Left renal pelvis (tissue), 4 donors: Measurements from ENCODE around the gene ZNF486. TPM values are rescaled to one million over a fixed set of nuclear protein-coding genes. Genes with fewer than 3 reads are reported as not detected.
A peak's percentile ranks its signal among the peaks of the same experiment; 100 is the strongest.
"Not testable (repeated sequence)": the region's sequence is repeated elsewhere in the genome, so short reads cannot be mapped to it uniquely, and the experiment has no call there.

Experiments
- DNase-seq, 4 donors: peaks; one replicate each; pipeline ENCODE4 v3.0.0-alpha.2; 2013; ENCODE audit warnings: low read depth in 4 of 4, low spot score in 3 of 4
- polyA plus RNA-seq, 4 donors: library from polyadenylated mRNA; unstranded; fragments of 120-200 nt; gene quantifications; one replicate each; pipeline ENCODE4 v1.2.1, GENCODE V29; 2013; ENCODE audit not compliant: insufficient read length in 4 of 4

ZNF486 gene
- polyA plus RNA-seq, 4 donors, result 9.4 to 26.2 (median 22.7) TPM

DNA sequence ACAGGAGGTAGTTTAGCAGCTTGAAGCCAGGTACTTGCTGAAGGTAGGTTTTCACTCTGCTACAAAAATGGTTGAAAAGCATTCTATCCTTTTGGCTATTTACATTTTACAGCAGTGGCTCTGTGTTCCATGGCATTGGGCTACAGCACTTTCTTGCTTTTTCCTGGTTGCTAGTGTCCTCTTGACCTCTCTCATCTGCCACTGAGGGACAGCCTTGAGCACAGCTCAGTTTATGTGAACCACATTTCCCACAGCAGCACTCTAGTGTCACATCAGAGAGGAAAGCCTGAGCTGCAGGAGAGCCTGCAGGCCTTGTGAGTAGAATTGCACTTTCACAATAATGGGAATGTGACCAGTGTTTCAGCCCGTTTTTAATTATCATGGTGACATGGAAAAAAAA is 54.6 kb downstream of the ZNF486 start:
- DNase-seq, result not testable (repeated sequence)

DNA sequence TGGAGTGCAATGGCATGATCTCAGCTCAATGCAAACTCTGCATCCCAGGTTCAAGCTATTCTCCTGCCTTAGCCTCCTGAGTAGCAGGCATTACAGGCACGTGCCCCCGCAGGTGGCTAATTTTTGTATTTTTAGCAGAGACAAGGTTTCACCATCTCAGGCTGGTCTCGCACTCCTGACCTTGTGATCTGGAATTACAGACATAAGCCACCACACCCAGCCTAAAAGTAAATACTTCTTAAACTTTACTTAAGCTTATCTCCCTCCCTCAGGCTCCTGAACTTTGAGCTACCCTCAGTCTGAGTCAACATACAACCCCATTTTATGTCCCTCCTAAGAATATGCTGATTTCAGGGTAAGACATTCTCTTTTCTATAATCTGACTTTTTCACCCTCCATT is 66.1 kb downstream of the ZNF486 start:
- DNase-seq, result no peak

DNA sequence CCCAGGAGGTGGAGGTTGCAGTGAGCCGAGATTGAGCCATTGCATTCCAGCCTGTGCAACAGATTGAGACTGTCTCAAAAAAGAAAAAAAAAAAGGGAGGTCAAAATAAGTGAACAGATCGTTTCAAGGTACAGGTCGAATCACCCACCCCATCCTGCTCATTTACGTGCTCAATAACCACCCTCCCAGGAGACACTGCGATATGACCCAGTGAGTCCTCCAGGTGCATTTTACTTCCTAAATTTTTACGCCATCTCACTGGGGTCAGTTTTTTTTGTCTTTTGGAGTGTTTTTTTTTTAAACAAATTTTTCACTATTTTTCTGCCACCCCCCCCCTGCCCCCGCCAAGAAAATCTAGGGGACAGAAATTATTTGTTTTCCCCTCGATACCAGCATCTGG is 68.1 kb downstream of the ZNF486 start:
- no peak for DNase-seq

DNA sequence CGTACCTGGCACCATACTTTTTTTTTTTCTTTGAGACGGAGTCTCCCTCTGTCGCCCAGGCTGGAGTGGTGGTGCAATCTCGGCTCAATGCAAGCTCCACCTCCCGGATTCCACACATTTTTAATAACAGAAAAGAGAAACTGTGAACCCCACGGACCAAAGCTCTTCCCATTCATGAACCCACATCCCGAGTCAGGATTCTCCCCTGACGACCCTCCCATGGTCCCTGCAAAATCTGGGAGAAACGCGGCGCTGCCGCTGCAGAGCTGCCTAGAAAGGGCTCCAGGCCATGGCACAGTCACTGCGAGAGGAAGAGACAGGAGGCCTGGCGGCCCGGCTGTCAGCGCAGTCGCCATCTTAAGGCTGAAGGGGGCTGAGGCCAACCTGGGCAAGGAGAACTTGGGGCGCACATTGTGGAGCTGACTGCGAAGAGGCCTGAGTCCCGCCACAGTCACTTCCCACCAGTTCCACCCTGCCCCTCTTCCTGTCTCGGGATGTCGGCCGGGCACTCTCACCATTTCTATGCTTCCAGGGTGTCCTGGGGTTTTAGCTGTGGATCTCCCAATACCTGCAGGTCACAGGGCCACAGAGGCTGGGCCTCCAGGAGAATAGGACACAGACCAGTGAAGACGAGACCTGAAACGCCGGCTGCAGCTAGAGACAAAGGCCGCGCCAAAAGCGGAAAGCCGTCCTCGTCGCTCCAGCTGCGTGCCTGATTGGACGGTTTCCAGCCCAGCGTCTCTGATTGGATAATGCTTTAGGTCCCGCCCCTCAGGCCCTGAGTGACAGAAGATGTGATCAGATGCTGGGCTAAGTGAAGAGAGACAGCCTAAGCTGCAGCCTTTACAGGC is 71.0 kb downstream of the ZNF486 start:
- peak; percentile 79 to 88 (median 82) for DNase-seq

DNA sequence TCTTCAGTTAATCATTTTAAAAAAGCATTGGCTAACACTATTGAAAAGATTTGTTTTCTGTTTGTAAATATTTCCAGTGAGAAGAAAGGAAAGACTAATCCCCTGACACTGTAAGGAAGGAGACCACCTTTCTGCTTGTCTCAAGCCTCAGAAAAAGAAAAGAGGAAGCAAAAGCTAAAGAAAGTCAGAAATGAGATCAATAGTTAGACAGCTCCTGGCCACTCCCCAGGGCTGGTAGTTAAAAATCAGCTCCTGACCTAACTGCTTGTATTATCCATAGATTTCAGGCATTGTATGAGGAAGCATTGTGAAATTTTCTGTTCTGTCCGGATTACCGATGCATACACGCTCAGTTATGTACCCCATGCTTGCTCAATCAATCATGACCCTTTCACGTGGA is 76.6 kb downstream of the ZNF486 start:
- no peak for DNase-seq

DNA sequence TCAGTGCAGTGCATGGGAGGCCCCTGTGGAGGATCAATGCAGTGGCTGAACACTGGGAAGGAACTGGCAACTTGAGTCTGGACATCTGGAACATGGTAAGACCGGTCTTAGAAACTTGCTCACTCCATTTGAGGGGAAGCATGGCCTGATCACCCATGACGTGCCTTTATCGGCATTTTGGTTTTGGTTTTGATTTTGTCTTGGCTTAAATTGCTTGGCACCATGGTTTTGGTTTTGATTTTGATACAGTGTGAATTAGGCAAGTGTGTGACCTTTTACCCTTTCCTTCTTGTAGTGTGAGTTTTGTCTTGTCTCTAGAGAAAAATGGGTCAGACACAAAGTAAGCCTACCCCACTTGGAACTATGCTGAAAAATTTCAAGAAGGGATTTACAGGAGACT is 77.3 kb downstream of the ZNF486 start:
- no peak for DNase-seq

DNA sequence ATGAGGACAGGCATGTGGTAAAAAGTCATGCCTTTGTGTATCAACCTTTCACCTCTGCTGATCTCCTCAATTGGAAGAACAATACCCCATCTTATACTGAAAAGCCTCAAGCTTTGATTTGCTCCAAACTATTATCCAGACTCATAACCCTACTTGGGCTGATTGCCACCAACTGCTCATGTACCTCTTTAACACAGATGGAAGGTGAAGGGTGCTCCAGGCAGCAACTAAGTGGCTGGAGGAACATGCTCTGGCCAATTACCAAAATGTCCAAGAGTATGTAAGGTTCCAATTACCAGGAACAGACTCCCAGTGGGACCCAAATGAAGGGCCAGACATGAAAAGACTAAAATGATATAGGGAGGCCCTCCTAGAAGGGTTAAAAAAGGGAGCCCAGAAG is 78.3 kb downstream of the ZNF486 start:
- DNase-seq, result no peak

DNA sequence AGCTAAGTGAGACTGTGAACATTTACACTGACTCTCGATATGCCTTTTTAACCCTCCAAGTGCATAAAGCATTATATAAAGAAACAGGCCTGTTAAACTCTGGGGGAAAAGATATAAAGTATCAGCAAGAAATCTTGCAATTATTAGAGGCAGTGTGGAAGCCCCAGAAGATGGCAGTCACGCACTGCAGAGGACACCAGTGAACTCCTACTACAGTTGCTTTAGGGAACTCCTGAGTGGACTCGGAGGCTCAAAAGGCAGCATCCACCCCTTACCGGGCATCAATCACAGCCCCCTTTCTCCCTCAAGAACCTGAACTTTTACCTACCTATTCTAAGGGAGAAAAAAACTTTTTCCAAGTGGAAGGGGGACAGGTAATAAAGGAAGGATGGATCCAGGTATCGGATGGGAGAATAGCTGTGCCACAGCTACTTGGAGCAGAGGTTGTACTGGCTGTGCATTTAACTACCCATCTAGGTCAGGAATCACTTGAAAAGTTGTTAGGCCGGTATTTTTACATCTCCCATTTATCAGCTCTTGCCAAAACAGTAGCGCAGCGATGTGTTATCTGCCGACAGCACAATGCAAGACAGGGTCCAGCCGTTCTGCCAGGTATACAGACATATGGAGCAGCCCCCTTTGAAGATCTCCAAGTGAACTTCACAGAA is 80.1 kb downstream of the ZNF486 start:
- peak in 2 of 4 donors; percentile 27 to 30 for DNase-seq

DNA sequence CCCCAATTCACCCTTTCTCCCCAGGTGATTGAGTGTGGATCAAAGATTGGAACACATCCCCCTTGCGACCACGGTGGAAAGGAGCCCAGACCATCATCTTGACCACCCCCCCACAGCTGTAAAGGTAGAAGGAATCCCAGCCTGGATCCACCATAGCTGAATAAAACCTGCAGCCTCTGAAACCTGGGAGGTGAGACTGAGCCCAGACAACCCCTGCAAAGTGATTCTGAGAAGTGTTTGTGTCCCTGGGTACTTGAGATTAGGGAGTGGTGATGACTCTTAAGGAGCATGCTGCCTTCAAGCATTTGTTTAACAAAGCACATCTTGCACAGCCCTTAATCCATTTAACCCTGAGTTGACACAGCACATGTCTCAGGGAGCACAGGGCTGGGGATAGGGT is 81.2 kb downstream of the ZNF486 start:
- not testable (repeated sequence) for DNase-seq

Other genes with a start within 250 kb of the ZNF486 start
- gene ZNF682, start 127.7 kb upstream of the ZNF486 start, polyA plus RNA-seq, result 10 to 100 TPM; 11.5 to 20.3 (median 15.8) TPM
- gene ZNF90, start 89.2 kb upstream of the ZNF486 start, polyA plus RNA-seq, result 10 to 100 TPM in 3 of 4 donors, 1 to 10 TPM in 1; 6.7 to 20.4 (median 15.4) TPM